GM19397 (cell line): ENCODE measurements around the gene EIF2S1.
"Not testable (repeated sequence)": the region's sequence is repeated elsewhere in the genome, so short reads cannot be mapped to it uniquely, and the experiment has no call there.

Source experiments
- ATAC-seq: cut with Tn5 transposase; IDR thresholded peaks from one replicate; pipeline ENCODE4 v1.9.1; 2021; ENCODE audit warnings: mild to moderate bottlenecking, moderate library complexity; ENCODE audit not compliant: unreplicated experiment

Gene EIF2S1

GRCh38 chr14:67371247-67372148 is 11.4 kb downstream of the EIF2S1 start:
- ATAC-seq, result no peak

- no peak for ATAC-seq
Measured at GRCh38 chr14:67372833-67373232, 12.7 kb downstream of the EIF2S1 start.

- ATAC-seq, result no peak
Measured at GRCh38 chr14:67373347-67373746, 13.2 kb downstream of the EIF2S1 start.

GRCh38 chr14:67377916-67378315 is 17.8 kb downstream of the EIF2S1 start:
- ATAC-seq, result no peak

DNA sequence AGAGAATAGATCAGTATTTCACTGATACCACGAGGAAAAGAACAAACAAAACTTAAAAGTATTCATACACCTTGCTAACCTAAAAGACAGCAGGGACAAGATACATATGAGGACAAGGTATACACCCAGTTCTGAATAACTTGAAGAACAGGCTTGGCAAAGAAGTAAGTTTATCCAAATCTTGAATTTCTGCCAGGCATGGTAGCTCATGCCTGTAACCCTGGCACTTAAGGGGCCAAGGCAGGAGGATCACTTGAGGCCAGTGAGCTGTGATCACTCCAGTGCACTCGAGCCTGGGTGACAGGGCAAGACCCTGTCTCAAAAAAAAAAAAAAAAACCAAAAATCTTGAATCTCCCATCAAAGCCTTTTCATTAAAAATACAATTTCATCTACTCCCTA is 25.0 kb downstream of the EIF2S1 start:
- ATAC-seq, result no peak

DNA sequence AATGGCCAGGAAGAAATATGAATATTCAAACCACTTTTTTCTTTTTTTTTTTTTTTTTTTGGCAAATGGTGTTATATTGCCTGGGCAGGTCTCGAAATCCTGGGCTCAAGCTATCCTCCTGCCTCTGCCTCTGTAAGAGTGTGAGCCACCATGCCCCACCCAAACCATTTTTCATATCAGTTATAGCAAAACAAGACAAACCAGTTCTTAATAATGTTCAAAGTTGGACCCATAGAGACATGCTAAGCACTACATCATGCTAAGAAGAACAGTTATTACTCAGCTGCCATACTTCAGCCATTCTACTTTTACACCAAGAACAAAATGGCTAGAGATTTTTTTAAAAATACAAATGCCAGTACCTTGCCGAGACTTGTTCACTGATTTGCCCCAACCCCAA is 25.5 kb downstream of the EIF2S1 start:
- ATAC-seq, result no peak

DNA sequence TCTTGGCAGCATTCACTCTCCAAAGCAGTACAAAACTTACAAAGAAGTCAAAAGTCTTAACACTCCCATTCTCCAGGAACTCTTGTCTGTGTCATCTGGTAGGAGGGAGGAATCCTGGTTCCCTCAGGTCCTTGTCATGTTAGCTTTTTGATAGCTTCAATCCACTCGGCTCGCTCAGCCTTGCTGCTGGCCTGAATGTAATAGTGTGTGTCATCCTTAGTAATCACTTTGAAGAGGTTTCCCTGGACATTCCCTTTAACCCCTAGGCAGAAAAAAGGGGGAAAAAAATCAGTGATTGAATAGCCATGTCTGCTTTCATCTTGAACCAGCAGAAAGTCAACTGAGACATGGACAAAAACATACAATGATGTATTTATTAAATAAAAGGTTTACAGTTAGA is 27.1 kb downstream of the EIF2S1 start:
- no peak for ATAC-seq

- ATAC-seq, result no peak
Measured at GRCh38 chr14:67389275-67389674, 29.1 kb downstream of the EIF2S1 start.

DNA sequence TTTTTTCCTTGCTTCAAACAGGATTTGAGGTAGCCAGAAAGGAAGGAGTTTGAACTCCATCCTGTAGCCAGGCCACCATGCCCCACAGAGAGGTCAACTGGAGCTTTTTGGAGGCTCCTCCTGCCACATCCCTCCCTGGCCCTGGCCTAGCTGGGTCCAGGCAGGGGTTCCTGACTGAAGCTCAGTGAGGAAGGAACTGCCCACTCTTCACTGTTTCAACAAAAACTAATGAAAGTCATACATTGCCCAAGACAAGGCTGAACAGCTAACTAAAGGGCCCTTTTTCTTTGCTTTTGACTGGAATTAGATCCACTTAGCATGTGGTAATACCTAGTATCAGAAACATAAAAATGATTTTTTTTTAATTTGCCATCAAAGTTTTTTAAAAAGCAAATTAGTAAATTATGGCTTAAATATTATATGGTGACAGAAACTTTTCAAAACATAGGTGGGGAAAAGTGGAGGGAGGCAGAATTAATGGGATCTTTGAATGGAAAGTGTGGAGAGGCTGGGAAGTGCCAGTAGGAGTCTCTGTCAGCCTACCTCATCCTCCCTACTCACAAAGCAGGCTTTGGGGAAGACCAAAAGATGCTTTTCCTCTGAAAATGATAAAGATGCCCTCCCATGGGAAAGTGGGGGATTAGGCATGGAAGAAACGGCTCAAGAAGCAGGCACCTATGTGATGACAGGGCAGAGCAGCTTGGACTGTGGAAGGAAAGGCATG is 29.8 kb downstream of the EIF2S1 start:
- ATAC-seq, result no peak

GRCh38 chr14:67391268-67391667 is 31.1 kb downstream of the EIF2S1 start:
- no peak for ATAC-seq

DNA sequence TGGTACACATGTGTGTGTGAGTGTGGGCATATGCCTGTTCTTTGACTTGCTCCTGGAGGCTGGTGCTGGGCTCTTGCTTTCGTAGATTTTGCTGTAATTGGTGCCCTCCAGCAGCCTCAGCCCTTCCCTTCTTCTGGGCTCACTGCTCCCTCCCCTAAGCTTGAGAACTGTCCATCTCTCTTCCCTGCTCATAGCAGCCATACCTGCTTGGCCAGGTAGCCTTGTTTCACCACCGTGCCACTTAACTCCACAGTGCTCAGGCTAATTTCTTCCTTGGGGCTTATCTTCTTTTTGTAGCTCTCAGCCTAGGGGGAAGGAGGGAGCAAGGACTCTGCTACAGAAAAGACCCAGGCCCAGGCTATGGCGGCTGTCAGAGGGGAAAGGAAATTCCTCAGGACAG is 32.0 kb downstream of the EIF2S1 start:
- ATAC-seq, result no peak

DNA sequence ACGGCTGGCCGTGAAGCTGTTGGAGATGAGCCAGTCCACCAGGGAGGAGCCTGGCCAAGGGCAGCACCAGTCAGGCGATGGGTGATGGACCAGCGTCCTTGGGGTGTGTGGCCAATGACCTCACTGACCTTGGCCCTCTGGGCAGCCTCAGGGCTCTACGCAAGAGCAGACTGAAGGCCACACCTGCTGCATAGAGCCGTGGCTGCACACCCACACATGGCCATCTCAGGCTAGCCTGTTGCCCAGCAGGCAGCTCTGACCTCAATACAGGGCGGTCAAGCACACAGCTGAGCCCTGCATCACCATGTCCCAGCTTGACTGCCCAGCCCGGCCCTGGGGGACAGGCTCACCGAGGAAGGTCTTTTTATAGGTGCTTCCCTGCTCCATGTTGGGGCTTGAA is 32.7 kb downstream of the EIF2S1 start:
- no peak for ATAC-seq

- ATAC-seq, result no peak
Measured at GRCh38 chr14:67393689-67394088, 33.6 kb downstream of the EIF2S1 start.

DNA sequence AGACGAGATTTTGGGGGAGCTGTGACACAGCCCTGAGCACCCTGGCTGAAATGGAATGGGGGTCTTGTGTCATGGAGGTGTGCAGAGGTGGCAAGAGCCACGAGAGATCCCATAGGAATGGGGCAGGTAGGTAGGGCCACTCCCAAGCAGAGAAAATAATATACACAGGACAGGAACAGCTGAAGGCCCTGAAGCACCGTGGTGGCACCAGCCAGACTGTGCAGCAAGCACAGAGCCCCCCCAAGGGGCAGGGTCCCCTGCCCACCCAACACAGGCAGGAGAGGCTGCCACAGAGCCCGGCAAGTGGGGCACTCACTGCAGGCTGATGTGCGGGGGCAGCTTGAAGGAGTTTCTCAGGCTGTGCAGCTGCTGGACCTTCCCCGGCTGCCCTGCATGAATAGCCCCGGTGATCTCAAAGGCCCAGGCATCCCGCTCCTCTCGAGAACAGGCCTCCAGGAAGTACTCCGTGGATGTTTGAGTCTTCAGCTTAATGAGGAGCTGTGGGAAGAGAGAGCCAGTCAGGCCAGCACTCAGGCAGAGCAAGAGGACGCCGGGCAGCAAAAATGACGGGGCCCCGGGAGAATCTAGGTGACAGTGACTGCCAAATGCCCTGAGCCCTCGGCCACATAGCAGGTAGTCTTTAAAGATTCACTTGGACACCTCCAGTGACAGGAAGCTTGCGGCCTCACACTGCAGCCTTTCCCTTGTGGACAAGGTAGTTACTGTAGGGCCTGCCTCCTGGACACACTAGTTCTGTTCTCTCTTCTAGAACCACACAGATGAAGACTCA is 35.2 kb downstream of the EIF2S1 start:
- ATAC-seq, result no peak

GRCh38 chr14:67395876-67396189 is 35.7 kb downstream of the EIF2S1 start:
- ATAC-seq, result no peak

DNA sequence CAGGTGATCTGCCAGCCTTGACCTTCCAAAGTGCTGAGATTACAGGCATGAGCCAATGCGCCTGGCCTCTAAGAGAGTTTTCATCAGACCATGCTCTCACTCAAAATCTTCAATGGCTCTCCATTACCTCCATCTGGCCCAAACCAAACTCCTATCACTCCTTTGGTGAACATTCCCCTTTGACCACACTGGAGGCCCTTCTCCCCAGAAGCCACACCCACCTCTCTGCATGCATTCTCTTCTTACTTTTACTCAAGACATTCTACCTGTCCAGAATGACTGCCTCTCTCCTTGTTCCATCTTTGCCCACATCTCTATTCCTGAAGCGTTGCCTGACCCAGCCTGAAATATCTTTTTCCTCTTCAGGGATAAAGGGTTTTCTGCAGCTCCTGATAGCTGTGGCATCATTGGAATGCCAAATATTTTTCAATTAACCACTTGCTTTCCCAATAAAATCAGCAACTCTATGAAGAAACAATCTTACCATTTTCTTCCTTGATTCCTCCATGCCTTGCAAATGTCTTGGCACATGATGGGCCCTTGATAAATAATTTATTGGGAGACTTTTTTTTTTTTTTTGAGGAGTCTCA is 36.3 kb downstream of the EIF2S1 start:
- no peak for ATAC-seq

DNA sequence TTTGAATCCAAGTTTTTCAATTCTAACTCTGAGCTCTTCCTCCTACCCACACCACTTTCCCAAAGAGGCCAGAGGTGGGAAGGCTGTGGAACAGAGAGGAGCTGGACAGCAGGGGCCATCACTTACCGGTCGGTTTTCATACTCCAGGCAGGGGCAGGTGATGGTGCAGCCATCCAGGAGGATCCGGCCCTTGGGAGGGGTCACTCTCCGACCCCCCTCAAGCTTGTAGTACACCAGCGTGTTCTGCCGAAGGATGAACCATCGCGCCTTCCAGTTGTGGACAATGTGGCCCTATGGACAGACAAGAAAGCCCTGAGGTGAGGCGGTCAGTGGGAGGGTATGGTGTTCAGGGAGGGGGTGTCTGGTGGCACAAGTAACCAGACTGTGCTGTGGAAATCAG is 37.4 kb downstream of the EIF2S1 start:
- ATAC-seq, result no peak

DNA sequence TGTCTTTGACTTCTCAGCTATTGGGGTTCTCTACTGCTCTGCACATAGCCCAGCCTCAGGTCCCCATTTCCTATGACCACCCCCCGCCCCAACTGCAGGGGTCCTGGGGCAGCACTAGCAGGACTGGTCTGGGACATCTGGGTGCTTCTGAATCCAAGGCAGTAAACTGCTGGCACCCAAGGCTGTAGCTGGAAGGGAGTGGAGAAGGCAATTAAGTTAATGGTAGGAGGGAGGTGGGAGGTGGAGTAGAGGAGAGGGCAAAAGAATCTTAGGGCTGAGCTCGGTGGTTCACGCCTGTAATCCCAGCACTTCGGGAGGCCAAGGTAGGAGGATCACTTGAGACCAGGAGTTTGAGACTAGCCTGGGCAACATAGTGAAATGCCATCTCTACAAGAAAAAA is 40.3 kb downstream of the EIF2S1 start:
- ATAC-seq, result no peak

- ATAC-seq, result no peak
Measured at GRCh38 chr14:67405771-67406170, 45.6 kb downstream of the EIF2S1 start.

DNA sequence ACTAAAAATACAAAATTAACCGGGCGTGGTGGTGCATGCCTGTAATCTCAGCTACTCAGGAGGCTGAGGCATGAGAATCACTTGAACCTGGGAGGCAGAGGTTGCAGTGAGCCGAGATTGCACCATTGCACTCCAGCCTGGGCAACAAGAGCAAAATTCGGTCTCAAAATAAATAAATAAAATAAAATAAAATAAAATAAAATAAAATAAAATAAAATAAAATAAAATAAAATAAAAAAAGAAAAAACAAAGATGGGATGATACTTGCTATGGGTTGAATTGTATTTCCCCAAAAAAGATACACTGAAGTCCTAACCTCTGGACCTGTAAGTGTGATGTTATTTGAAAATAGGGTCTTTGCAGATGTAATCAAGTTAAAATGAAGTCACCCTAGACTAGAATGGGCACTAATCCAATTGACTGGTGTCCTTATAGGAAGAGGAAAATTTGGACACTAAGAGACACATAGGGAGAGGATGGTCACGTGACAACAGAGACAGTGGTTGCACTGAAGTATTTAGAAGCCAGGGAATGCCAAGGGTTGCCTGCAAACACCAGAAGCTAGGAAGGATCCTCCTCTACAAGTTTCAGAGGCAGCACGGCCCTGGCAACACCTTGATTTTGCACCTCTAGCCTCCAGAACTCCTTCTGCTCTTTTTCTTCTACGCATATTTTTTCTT is 48.1 kb downstream of the EIF2S1 start:
- not testable (repeated sequence) for ATAC-seq

GRCh38 chr14:67409461-67409860 is 49.3 kb downstream of the EIF2S1 start:
- ATAC-seq, result no peak
